Trophoblast cell (in vitro differentiated cells and primary cell): ENCODE measurements around the gene MYH7.

ENCODE experiments used
- DNase-seq, 2 donors: peaks; one replicate each; pipeline ENCODE4 v3.0.0-alpha.2; 2016
- H2AFZ ChIP-seq: 2 replicates; pipeline ENCODE4 v1.6.1; 2013; ENCODE audit warnings: low read length, moderate library complexity, mild to moderate bottlenecking; ENCODE audit not compliant: insufficient read depth, poor library complexity
- H2AK5ac ChIP-seq: 2 replicates; pipeline ENCODE4 v1.6.1; 2013; ENCODE audit warnings: mild to moderate bottlenecking, low read length
- H2BK120ac ChIP-seq: 2 replicates; pipeline ENCODE4 v1.6.1; 2013; ENCODE audit warnings: low read length, mild to moderate bottlenecking, moderate library complexity; ENCODE audit not compliant: insufficient read depth, poor library complexity
- H2BK12ac ChIP-seq: 2 replicates; pipeline ENCODE4 v1.6.1; 2013; ENCODE audit warnings: mild to moderate bottlenecking, low read length, moderate library complexity
- H2BK5ac ChIP-seq: 2 replicates; pipeline ENCODE4 v1.6.1; 2013; ENCODE audit warnings: low read length, low read depth, moderate library complexity, mild to moderate bottlenecking; ENCODE audit not compliant: poor library complexity
- H3K14ac ChIP-seq: 2 replicates; pipeline ENCODE4 v1.6.1; 2013; ENCODE audit warnings: mild to moderate bottlenecking, low read length
- H3K18ac ChIP-seq: 2 replicates; pipeline ENCODE4 v1.6.1; 2013; ENCODE audit warnings: mild to moderate bottlenecking, low read length
- H3K23ac ChIP-seq: 2 replicates; pipeline ENCODE4 v1.6.1; 2013; ENCODE audit warnings: low read length
- H3K27ac ChIP-seq: 2 replicates; pipeline ENCODE4 v1.5.1; 2013; ENCODE audit warnings: low read depth, mild to moderate bottlenecking, inconsistent platforms, low read length, moderate library complexity
- H3K27me3 ChIP-seq: 2 replicates; pipeline ENCODE4 v1.6.1; 2013; ENCODE audit warnings: inconsistent platforms, mild to moderate bottlenecking, low read length, moderate library complexity; ENCODE audit not compliant: insufficient read depth
- H3K36me3 ChIP-seq, 2 experiments: 1 replicate in 1 of 2; 2 replicates in 1 of 2; pipeline ENCODE4 v1.6.1; 2013; ENCODE audit warnings: low read length in 2 of 2, mild to moderate bottlenecking in 2 of 2, moderate library complexity in 1 of 2; ENCODE audit not compliant: insufficient read depth in 2 of 2, control insufficient read depth in 1 of 2
- H3K4ac ChIP-seq: 2 replicates; pipeline ENCODE4 v1.6.1; 2013; ENCODE audit warnings: low read depth, mild to moderate bottlenecking, low read length, moderate library complexity
- H3K4me1 ChIP-seq, 2 experiments: 1 replicate in 1 of 2; 2 replicates in 1 of 2; pipeline ENCODE4 v1.6.1; 2013; ENCODE audit warnings: low read length in 2 of 2, mild to moderate bottlenecking in 2 of 2, moderate library complexity in 1 of 2; ENCODE audit not compliant: insufficient read depth in 2 of 2, control insufficient read depth in 1 of 2
- H3K4me2 ChIP-seq: 2 replicates; pipeline ENCODE4 v1.6.1; 2013; ENCODE audit warnings: inconsistent platforms, mild to moderate bottlenecking, low read length, moderate library complexity
- H3K4me3 ChIP-seq: 2 replicates; pipeline ENCODE4 v1.5.1; 2013; ENCODE audit warnings: mild to moderate bottlenecking, low read depth, low read length, inconsistent platforms
- H3K79me1 ChIP-seq: one replicate; pipeline ENCODE4 v1.6.1; 2013; ENCODE audit warnings: low read length
- H3K79me2 ChIP-seq: 2 replicates; pipeline ENCODE4 v1.6.1; 2013; ENCODE audit warnings: low read length, mild to moderate bottlenecking; ENCODE audit not compliant: control insufficient read depth, insufficient read depth, poor library complexity
- H3K9ac ChIP-seq: 2 replicates; pipeline ENCODE4 v1.6.1; 2013; ENCODE audit warnings: mild to moderate bottlenecking, low read length
- H3K9me3 ChIP-seq: 2 replicates; pipeline ENCODE4 v1.6.1; 2013; ENCODE audit warnings: low read depth, mild to moderate bottlenecking, control low read depth, inconsistent platforms, low read length; ENCODE audit not compliant: insufficient read depth
- H4K12ac ChIP-seq: 2 replicates; pipeline ENCODE4 v1.6.1; 2013; ENCODE audit warnings: low read depth, mild to moderate bottlenecking, low read length, moderate library complexity
- H4K8ac ChIP-seq: 2 replicates; pipeline ENCODE4 v1.6.1; 2013; ENCODE audit warnings: low read depth, mild to moderate bottlenecking, low read length, moderate library complexity
- H4K91ac ChIP-seq: one replicate; pipeline ENCODE4 v1.6.1; 2013; ENCODE audit warnings: low read depth, mild to moderate bottlenecking, low read length, moderate library complexity
- WGBS: extraction: QIAGEN DNeasy Blood & Tissue Kit; methylation state at CpG from one replicate; pipeline ENCODE4 v1.1.7; 2013; ENCODE audit warnings: missing lambda C conversion rate; ENCODE audit not compliant: insufficient read length, insufficient coverage; ENCODE audit errors: extremely low coverage; 5-methylcytosine and 5-hydroxymethylcytosine counted together

The MYH7 gene

GRCh38 chr14:23380976-23381375 lies 54.5 kb downstream of the MYH7 start:
- no peaks in the 10 kb centered on the region for H3K4me1 ChIP-seq
- no peak overlapping the region for H4K91ac ChIP-seq
- H4K8ac ChIP-seq, result no peak overlapping the region
- H3K79me2 ChIP-seq, result no peaks in the 10 kb centered on the region
- no peak overlapping the region for H2BK5ac ChIP-seq
- no peak overlapping the region for H2AFZ ChIP-seq
- H3K27ac ChIP-seq, result no peak overlapping the region
- no peak overlapping the region for H2BK120ac ChIP-seq
- no peaks in the 10 kb centered on the region for H3K79me1 ChIP-seq
- H3K9ac ChIP-seq, result no peak overlapping the region
- peaks cover 2% of the 10 kb centered on the region for H3K9me3 ChIP-seq
- no peak overlapping the region for H3K14ac ChIP-seq
- H3K36me3 ChIP-seq, result no peaks in the 10 kb centered on the region
- DNase-seq, result no peak
- no peak overlapping the region for H3K4ac ChIP-seq
- no peak overlapping the region for H3K23ac ChIP-seq
- H3K18ac ChIP-seq, result no peak overlapping the region
- WGBS, result no CpG with 5 or more reads among the region's 4 CpGs
- H4K12ac ChIP-seq, result no peak overlapping the region
- H3K4me2 ChIP-seq, result no peak overlapping the region
- H3K27me3 ChIP-seq, result no peaks in the 10 kb centered on the region
- no peak overlapping the region for H2BK12ac ChIP-seq
- no peak overlapping the region for H3K4me3 ChIP-seq
- no peak overlapping the region for H2AK5ac ChIP-seq

GRCh38 chr14:23380197-23380914 lies 55.1 kb downstream of the MYH7 start:
- no peak overlapping the region for H3K14ac ChIP-seq
- H2BK5ac ChIP-seq, result no peak overlapping the region
- no peak overlapping the region for H3K4ac ChIP-seq
- H2BK12ac ChIP-seq, result no peak overlapping the region
- no CpG with 5 or more reads among the region's 16 CpGs for WGBS
- H3K18ac ChIP-seq, result no peak overlapping the region
- H3K4me3 ChIP-seq, result no peak overlapping the region
- no peak overlapping the region for H3K4me2 ChIP-seq
- no peak overlapping the region for H3K27ac ChIP-seq
- H4K91ac ChIP-seq, result no peak overlapping the region
- no peaks in the 10 kb centered on the region for H3K36me3 ChIP-seq
- DNase-seq, result no peak
- H4K12ac ChIP-seq, result no peak overlapping the region
- H3K79me2 ChIP-seq, result no peaks in the 10 kb centered on the region
- H3K79me1 ChIP-seq, result no peaks in the 10 kb centered on the region
- H2BK120ac ChIP-seq, result no peak overlapping the region
- H2AK5ac ChIP-seq, result no peak overlapping the region
- no peaks in the 10 kb centered on the region for H3K4me1 ChIP-seq
- H3K9me3 ChIP-seq, result peaks cover 2% of the 10 kb centered on the region
- no peak overlapping the region for H4K8ac ChIP-seq
- no peak overlapping the region for H3K23ac ChIP-seq
- no peaks in the 10 kb centered on the region for H3K27me3 ChIP-seq
- no peak overlapping the region for H2AFZ ChIP-seq
- no peak overlapping the region for H3K9ac ChIP-seq

- Histone ChIP-seq H3K14ac (no peak overlapping the region), H2AK5ac (no peak overlapping the region), H3K18ac (no peak overlapping the region), H3K27ac (no peak overlapping the region), H3K79me2 (no peaks in the 10 kb centered on the region), H3K23ac (no peak overlapping the region), H2BK12ac (no peak overlapping the region), H2AFZ (no peak overlapping the region), H3K9ac (no peak overlapping the region), H2BK5ac (no peak overlapping the region), H3K79me1 (no peaks in the 10 kb centered on the region), H3K4me1 (no peaks in the 10 kb centered on the region), H3K36me3 (no peaks in the 10 kb centered on the region), H4K91ac (no peak overlapping the region), H3K4ac (no peak overlapping the region), H3K4me2 (no peak overlapping the region), H4K8ac (no peak overlapping the region), H2BK120ac (no peak overlapping the region), H4K12ac (no peak overlapping the region), H3K4me3 (no peak overlapping the region), H3K9me3 (peaks cover 2% of the 10 kb centered on the region), H3K27me3 (no peaks in the 10 kb centered on the region)
- WGBS, result no CpG with 5 or more reads among the region's 12 CpGs
- peak; percentile 66 to 86 for DNase-seq
These were observed 55.9 kb downstream of the MYH7 start for GRCh38 chr14:23379366-23380196.

GRCh38 chr14:23378612-23379220 lies 56.7 kb downstream of the MYH7 start:
- no CpG with 5 or more reads among the region's 11 CpGs for WGBS
- DNase-seq, result no peak

More at GRCh38 chr14:23378612-23379220, 56.7 kb downstream of the MYH7 start:
- H2BK12ac ChIP-seq, result no peak overlapping the region
- no peak overlapping the region for H4K12ac ChIP-seq
- H4K8ac ChIP-seq, result no peak overlapping the region
- H3K14ac ChIP-seq, result no peak overlapping the region
- H3K27me3 ChIP-seq, result no peaks in the 10 kb centered on the region
- no peak overlapping the region for H2AK5ac ChIP-seq
- H3K79me1 ChIP-seq, result no peaks in the 10 kb centered on the region
- no peak overlapping the region for H4K91ac ChIP-seq
- no peaks in the 10 kb centered on the region for H3K4me1 ChIP-seq
- no peak overlapping the region for H3K9ac ChIP-seq
- H3K4me3 ChIP-seq, result no peak overlapping the region
- no peak overlapping the region for H2AFZ ChIP-seq
- H3K36me3 ChIP-seq, result no peaks in the 10 kb centered on the region
- H3K27ac ChIP-seq, result no peak overlapping the region
- no peak overlapping the region for H2BK5ac ChIP-seq
- no peaks in the 10 kb centered on the region for H3K79me2 ChIP-seq
- H3K4ac ChIP-seq, result no peak overlapping the region
- no peak overlapping the region for H3K18ac ChIP-seq
- no peak overlapping the region for H2BK120ac ChIP-seq
- no peak overlapping the region for H3K4me2 ChIP-seq
- peaks cover 2% of the 10 kb centered on the region for H3K9me3 ChIP-seq
- no peak overlapping the region for H3K23ac ChIP-seq
